NB4 (cell line): ENCODE measurements around the gene ARHGEF18.
"Not testable (repeated sequence)": the region's sequence is repeated elsewhere in the genome, so short reads cannot be mapped to it uniquely, and the experiment has no call there.

Experiments
- DNase-seq: peaks from one replicate; pipeline ENCODE4 v3.0.0; 2010; ENCODE audit warnings: low read depth
- H3K4me3 ChIP-seq: one replicate; pipeline ENCODE4 v1.5.1; 2011; ENCODE audit warnings: mild to moderate bottlenecking, low read depth, low read length, moderate library complexity
- CTCF ChIP-seq: IDR thresholded peaks from one replicate; pipeline ENCODE4 v1.5.1; 2012; ENCODE audit warnings: low read depth, low read length
- MAX ChIP-seq: IDR thresholded peaks from 2 replicates; pipeline ENCODE4 v1.6.1; 2011; ENCODE audit warnings: low read depth, low read length
- MYC ChIP-seq: IDR thresholded peaks from 2 replicates; pipeline ENCODE4 v1.6.1; 2011; ENCODE audit warnings: low read depth, low read length
- POLR2A ChIP-seq: IDR thresholded peaks from 2 replicates; pipeline ENCODE4 v1.6.1; 2011; ENCODE audit warnings: mild to moderate bottlenecking; ENCODE audit not compliant: insufficient read length; ENCODE audit errors: extremely low read depth

The ARHGEF18 gene

GRCh38 chr19:7366701-7367420 is 18.1 kb downstream of the ARHGEF18 start:
- H3K4me3 ChIP-seq, result no peak overlapping the region
- TF ChIP-seq MAX (no peak), CTCF (peak; percentile 49), MYC (no peak), POLR2A (no peak)
- DNase-seq, result peak; percentile 71

- H3K4me3 ChIP-seq, result no peak overlapping the region
- TF ChIP-seq CTCF (no peak), MYC (no peak), POLR2A (no peak), MAX (no peak)
- no peak for DNase-seq
These were observed 19.7 kb downstream of the ARHGEF18 start for GRCh38 chr19:7368456-7368855.

- not testable (repeated sequence) for H3K4me3 ChIP-seq
- peak; percentile 30 for DNase-seq
These were observed 20.1 kb downstream of the ARHGEF18 start for GRCh38 chr19:7368866-7369265.

- DNase-seq, result no peak
- TF ChIP-seq POLR2A (no peak), CTCF (no peak), MYC (no peak), MAX (no peak)
- no peak overlapping the region for H3K4me3 ChIP-seq
These were observed 21.8 kb downstream of the ARHGEF18 start for GRCh38 chr19:7370546-7370945.

GRCh38 chr19:7371001-7371400 is 22.3 kb downstream of the ARHGEF18 start:
- no peak overlapping the region for H3K4me3 ChIP-seq
- no peak for TF ChIP-seq POLR2A
- TF ChIP-seq CTCF, result no peak
- no peak for TF ChIP-seq MYC
- no peak for TF ChIP-seq MAX
- DNase-seq, result no peak

GRCh38 chr19:7372810-7373209 is 24.1 kb downstream of the ARHGEF18 start:
- TF ChIP-seq POLR2A (no peak), CTCF (no peak), MAX (no peak), MYC (no peak)
- no peak for DNase-seq
- no peak overlapping the region for H3K4me3 ChIP-seq
